ENCODE data around the gene APBA2.

- TF ChIP-seq, protein P1, sequence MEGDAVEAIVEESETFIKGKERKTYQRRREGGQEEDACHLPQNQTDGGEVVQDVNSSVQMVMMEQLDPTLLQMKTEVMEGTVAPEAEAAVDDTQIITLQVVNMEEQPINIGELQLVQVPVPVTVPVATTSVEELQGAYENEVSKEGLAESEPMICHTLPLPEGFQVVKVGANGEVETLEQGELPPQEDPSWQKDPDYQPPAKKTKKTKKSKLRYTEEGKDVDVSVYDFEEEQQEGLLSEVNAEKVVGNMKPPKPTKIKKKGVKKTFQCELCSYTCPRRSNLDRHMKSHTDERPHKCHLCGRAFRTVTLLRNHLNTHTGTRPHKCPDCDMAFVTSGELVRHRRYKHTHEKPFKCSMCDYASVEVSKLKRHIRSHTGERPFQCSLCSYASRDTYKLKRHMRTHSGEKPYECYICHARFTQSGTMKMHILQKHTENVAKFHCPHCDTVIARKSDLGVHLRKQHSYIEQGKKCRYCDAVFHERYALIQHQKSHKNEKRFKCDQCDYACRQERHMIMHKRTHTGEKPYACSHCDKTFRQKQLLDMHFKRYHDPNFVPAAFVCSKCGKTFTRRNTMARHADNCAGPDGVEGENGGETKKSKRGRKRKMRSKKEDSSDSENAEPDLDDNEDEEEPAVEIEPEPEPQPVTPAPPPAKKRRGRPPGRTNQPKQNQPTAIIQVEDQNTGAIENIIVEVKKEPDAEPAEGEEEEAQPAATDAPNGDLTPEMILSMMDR (conservative IDR thresholded peaks at IDR 0.05) = no peak
- TF ChIP-seq ZFX (IDR thresholded peaks at IDR 0.05) = no peak
These were observed 61.5 kb downstream of the APBA2 start for GRCh38 chr15:28947221-28947674.

All from C4-2B (cell line).